HepG2 (cell line): ENCODE results near the gene TMEM130. TPM values are rescaled to one million over a fixed set of nuclear protein-coding genes. Genes with fewer than 3 reads are reported as not detected.

Source experiments
- ATAC-seq: fragments of 200-7000 bp; cut with Tn5 transposase; 3 replicates; pipeline ENCODE4 v1.9.1; 2020; ENCODE audit warnings: mild to moderate bottlenecking, moderate library complexity
- BruUV-seq: library from RNA; stranded (reverse); fragments of 400-500 nt; replicated peaks from 2 replicates; lab custom pipeline; 2021; lab: Mats Ljungman, UMichigan
- CTCF ChIA-PET: fragments of 300-600 bp; formaldehyde crosslinking; extraction: SDS; loops from one replicate; lab custom pipeline; 2021; ENCODE audit warnings: low total read pairs, inconsistent platforms, low intra/inter-chr PET ratio; lab: Yijun Ruan, JAX
- POLR2A ChIA-PET: fragments of 350-600 bp; sonication (Branson Sonifier 250); formaldehyde crosslinking; loops from one replicate; lab custom pipeline; 2020; ENCODE audit warnings: antibody characterized with exemption, inconsistent platforms; lab: Yijun Ruan, JAX
- DNase-seq: peaks from one replicate; pipeline ENCODE4 v3.0.0-alpha.2; 2015; ENCODE audit warnings: low spot score
- FAIRE-seq: peaks from 3 replicates; lab custom pipeline; 2011; peaks lifted over from hg19 to GRCh38; lab: Jason Lieb, UNC
- H2AFZ ChIP-seq: one replicate; pipeline ENCODE4 v1.6.1; 2011; ENCODE audit warnings: low read length, inconsistent platforms
- H3K27ac ChIP-seq: fragments of 300-600 bp; 3 replicates; pipeline ENCODE4 v1.8.0; 2011; ENCODE audit warnings: mixed run types, mild to moderate bottlenecking, mixed read lengths, low read length, inconsistent platforms; ENCODE audit not compliant: insufficient read depth; ENCODE audit errors: extremely low read length
- H3K27me3 ChIP-seq, 2 experiments: fragments of 200-600 bp in 1 of 2; 2 replicates in 1 of 2; 3 replicates in 1 of 2; pipeline versions ENCODE4 v1.6.0 to v1.8.0; 2011; ENCODE audit warnings: low read length in 2 of 2, mild to moderate bottlenecking in 2 of 2, moderate library complexity in 2 of 2, inconsistent platforms in 1 of 2; ENCODE audit not compliant: insufficient read depth in 2 of 2, control insufficient read depth in 1 of 2
- H3K36me3 ChIP-seq, 2 experiments: fragments of 200-600 bp in 1 of 2; replicated peaks in 1 of 2; 2 replicates in 1 of 2; 3 replicates in 1 of 2; pipeline versions ENCODE4 v1.5.1 to v1.8.0; 2011; ENCODE audit warnings: low read length in 2 of 2, inconsistent platforms in 1 of 2; ENCODE audit not compliant: insufficient read depth in 2 of 2, control insufficient read depth in 1 of 2
- H3K4me1 ChIP-seq: 2 replicates; pipeline ENCODE4 v1.5.1; 2012; ENCODE audit warnings: low read length, inconsistent platforms; ENCODE audit not compliant: insufficient read depth
- H3K4me2 ChIP-seq: 2 replicates; pipeline ENCODE4 v1.6.0; 2011; ENCODE audit warnings: low read depth, low read length, inconsistent platforms
- H3K4me3 ChIP-seq, 3 experiments: fragments of 200-600 bp in 1 of 3; sonication (generic), shearing (Covaris generic) in 1 of 3; replicated peaks in 1 of 3; 2 replicates each; pipeline ENCODE4 v1.5.1; 2011 to 2016; ENCODE audit warnings: low read length in 3 of 3, inconsistent platforms in 2 of 3, low read depth in 2 of 3, mild to moderate bottlenecking in 2 of 3, control low read depth in 1 of 3, mixed read lengths in 1 of 3; ENCODE audit not compliant: insufficient read depth in 1 of 3
- H3K79me2 ChIP-seq: one replicate; pipeline ENCODE4 v1.6.1; 2011; ENCODE audit warnings: low read length, inconsistent platforms; ENCODE audit not compliant: insufficient read depth
- H3K9ac ChIP-seq: 2 replicates; pipeline ENCODE4 v1.6.0; 2011; ENCODE audit warnings: mild to moderate bottlenecking, low read depth, low read length, inconsistent platforms; ENCODE audit not compliant: insufficient read depth
- H3K9me3 ChIP-seq: 2 replicates; pipeline ENCODE4 v1.5.1; 2012; ENCODE audit warnings: mild to moderate bottlenecking, low read length
- H4K20me1 ChIP-seq: 2 replicates; pipeline ENCODE4 v1.6.0; 2011; ENCODE audit warnings: inconsistent platforms, mild to moderate bottlenecking, low read length, moderate library complexity; ENCODE audit not compliant: insufficient read depth
- ATF2 ChIP-seq: sonication (generic); formaldehyde crosslinking; IDR thresholded peaks from 2 replicates; pipeline ENCODE4 v1.4.0; 2020; ENCODE audit warnings: missing genetic modification reagents
- E2F1 ChIP-seq: sonication (generic); formaldehyde crosslinking; IDR thresholded peaks from 2 replicates; pipeline ENCODE4 v1.5.0; 2020; ENCODE audit warnings: missing genetic modification reagents
- ELK4 ChIP-seq: sonication (generic); formaldehyde crosslinking; IDR thresholded peaks from 2 replicates; pipeline ENCODE4 v1.9.0; 2021; ENCODE audit warnings: missing genetic modification reagents, borderline replicate concordance
- ETV6 ChIP-seq: sonication (generic); formaldehyde crosslinking; conservative IDR thresholded peaks from 2 replicates; pipeline ENCODE4 v1.4.0; 2020; ENCODE audit warnings: missing genetic modification reagents
- MXD3 ChIP-seq: IDR thresholded peaks from 2 replicates; pipeline ENCODE4 v1.6.1; 2016; ENCODE audit warnings: mild to moderate bottlenecking, missing biosample characterization, missing genetic modification reagents
- NCOR1 ChIP-seq: fragments of 200-600 bp; sonication (generic); IDR thresholded peaks from 2 replicates; pipeline ENCODE4 v1.7.0; 2017; ENCODE audit warnings: antibody characterized with exemption, low read length, borderline replicate concordance
- NFRKB ChIP-seq: fragments of 450-650 bp; IDR thresholded peaks from 2 replicates; pipeline ENCODE4 v1.6.1; 2017
- POLR2AphosphoS2 ChIP-seq: IDR thresholded peaks from 2 replicates; pipeline ENCODE4 v1.6.1; 2011; ENCODE audit warnings: low read depth, low read length, improper control_type of control experiment
- STAG1 ChIP-seq: sonication (generic); formaldehyde crosslinking; IDR thresholded peaks from 2 replicates; pipeline ENCODE4 v1.4.0; 2020; ENCODE audit warnings: missing genetic modification reagents
- TIGD3 ChIP-seq: sonication (generic); formaldehyde crosslinking; IDR thresholded peaks from 2 replicates; pipeline ENCODE4 v1.5.1; 2020; ENCODE audit warnings: mild to moderate bottlenecking, missing genetic modification reagents, borderline replicate concordance
- ZFP91 ChIP-seq: sonication (generic); formaldehyde crosslinking; IDR thresholded peaks from 2 replicates; pipeline ENCODE4 v1.9.0; 2022; ENCODE audit warnings: missing genetic modification reagents, mild to moderate bottlenecking, borderline replicate concordance
- ZNF414 ChIP-seq: sonication (generic); formaldehyde crosslinking; IDR thresholded peaks from 2 replicates; pipeline ENCODE4 v1.5.0; 2020; ENCODE audit warnings: missing genetic modification reagents
- ZNF430 ChIP-seq: sonication (generic); formaldehyde crosslinking; IDR thresholded peaks from 2 replicates; pipeline ENCODE4 v1.9.0; 2021; ENCODE audit warnings: mild to moderate bottlenecking, missing genetic modification reagents
- ZNF746 ChIP-seq: sonication (generic); formaldehyde crosslinking; IDR thresholded peaks from 2 replicates; pipeline ENCODE4 v1.8.0; 2022; ENCODE audit warnings: mild to moderate bottlenecking, missing genetic modification reagents
- WGBS: methylation state at CpG from one replicate; pipeline ENCODE4 v1.1.6; 2017; ENCODE audit warnings: low lambda C conversion rate; 5-methylcytosine and 5-hydroxymethylcytosine counted together
- in situ Hi-C: cut with HindIII; loops from 2 replicates; pipeline ENCODE4 v1.10.0; 2017; ENCODE audit warnings: low pct_unique_long_range_greater_than_20kb; ENCODE audit not compliant: extremely low pct_ligation_motif_present
- intact Hi-C: fragments of 100-400 bp; cut with micrococcal nuclease; formaldehyde crosslinking; loops from one replicate; pipeline ENCODE4 v1.10.0; 2022; ENCODE audit not compliant: unreplicated experiment
- polyA plus RNA-seq, 8 experiments: library from polyadenylated mRNA; depleted of rRNA in 3 of 8; stranded (reverse) in 7 of 8; unstranded in 1 of 8; fragments of >200 nt; fragmentation: Illumina TruSeq in 4 of 8; extraction: Trizol in 4 of 8; gene quantifications; 2 replicates each; pipeline versions ENCODE4 v1.2.1 to v1.2.3, GENCODE V29; 2011 to 2016; ENCODE audit warnings: low read depth in 4 of 8, missing spikeins in 1 of 8, mixed read lengths in 1 of 8; ENCODE audit not compliant: insufficient read depth in 1 of 8
- total RNA-seq, 5 experiments: library from RNA; depleted of rRNA; stranded (reverse); fragments of >200 nt; fragmentation: Illumina TruSeq; extraction: Trizol; gene quantifications; 2 replicates each; pipeline ENCODE4 v1.2.3, GENCODE V29; 2016; ENCODE audit warnings: low read depth in 1 of 5

TMEM130 gene
- total and polyA plus RNA-seq, 2 of the 13 experiments (the other 11 are each of a cell fraction or from before 2014, with no cell fraction given), result not detected

- Histone ChIP-seq H3K9ac (no peak overlapping the region), H3K36me3 (peaks cover 24 to 78% of the 10 kb centered on the region in 2 experiments), H3K9me3 (no peaks in the 10 kb centered on the region)
- intact Hi-C loops, result no loop called here
- TF ChIP-seq E2F1 (no peak), ZFP91 (CRISPR knock-in tag) (no peak), NFRKB (no peak), ETV6 (CRISPR knock-in tag) (no peak), ZNF414 (CRISPR knock-in tag) (no peak), TIGD3 (CRISPR knock-in tag) (no peak), ATF2 (no peak), MXD3 (CRISPR knock-in tag) (no peak), POLR2AphosphoS2 (no peak), NCOR1 (no peak), ZNF746 (CRISPR knock-in tag) (no peak), ELK4 (CRISPR knock-in tag) (no peak), ZNF430 (no peak), STAG1 (CRISPR knock-in tag) (no peak)
- TF ChIP-seq, all 625 proteins: peak for 0
- H3K4me2 ChIP-seq, result no peak overlapping the region
- in situ Hi-C loops, result no loop called here
- POLR2A ChIA-PET, result no interaction called here
- H4K20me1 ChIP-seq, result no peaks in the 10 kb centered on the region
- CTCF ChIA-PET, result no interaction called here
- no peak overlapping the region for H3K27ac ChIP-seq
- no peaks in the 10 kb centered on the region for H3K79me2 ChIP-seq
- H3K4me1 ChIP-seq, result no peaks in the 10 kb centered on the region
- no peak overlapping the region for H2AFZ ChIP-seq
- DNase-seq (no peak), ATAC-seq (no peak), FAIRE-seq (no peak)
- no TSS peak for BruUV-seq
- H3K27me3 ChIP-seq, result no peaks in the 10 kb centered on the region
- H3K4me3 ChIP-seq, result no peak overlapping the region
- WGBS, result 100% methylated on average over 8 of the region's 8 CpGs
Measured at GRCh38 chr7:98913026-98913425, 43.2 kb upstream of the TMEM130 start.
